Kidney epithelial cell (primary cell): ENCODE results near the gene COX19. TPM values are rescaled to one million over a fixed set of nuclear protein-coding genes. Genes with fewer than 3 reads are reported as not detected.

Experiments used
- DNase-seq: peaks from one replicate; pipeline ENCODE4 v3.0.0-alpha.2; 2010; ENCODE audit warnings: low read depth
- H3K27me3 ChIP-seq: 2 replicates; pipeline ENCODE4 v1.6.0; 2011; ENCODE audit warnings: low read length; ENCODE audit not compliant: control insufficient read depth, insufficient read depth
- H3K36me3 ChIP-seq: 2 replicates; pipeline ENCODE4 v1.5.1; 2011; ENCODE audit warnings: low read length; ENCODE audit not compliant: control insufficient read depth, insufficient read depth
- H3K4me3 ChIP-seq: 2 replicates; pipeline ENCODE4 v1.5.1; 2011; ENCODE audit warnings: low read depth, mild to moderate bottlenecking, control low read depth, low read length
- total RNA-seq: library from RNA; depleted of rRNA; stranded (reverse); fragments of >200 nt; gene quantifications from 2 replicates; pipeline ENCODE4 v1.2.3, GENCODE V29; 2015
- TF ChIP-seq, protein P1 (sequence below): IDR thresholded peaks from 2 replicates; pipeline ENCODE4 v1.5.1; 2011; ENCODE audit warnings: mild to moderate bottlenecking, moderate library complexity, low read length, control low read depth, inconsistent platforms; ENCODE audit not compliant: insufficient read depth, poor library complexity, severe bottlenecking

The COX19 gene
- total RNA-seq, 1 donor from 2014 or later = 15.5 TPM

- no peak for DNase-seq
- no peak overlapping the region for H3K4me3 ChIP-seq
- TF ChIP-seq, protein P1, sequence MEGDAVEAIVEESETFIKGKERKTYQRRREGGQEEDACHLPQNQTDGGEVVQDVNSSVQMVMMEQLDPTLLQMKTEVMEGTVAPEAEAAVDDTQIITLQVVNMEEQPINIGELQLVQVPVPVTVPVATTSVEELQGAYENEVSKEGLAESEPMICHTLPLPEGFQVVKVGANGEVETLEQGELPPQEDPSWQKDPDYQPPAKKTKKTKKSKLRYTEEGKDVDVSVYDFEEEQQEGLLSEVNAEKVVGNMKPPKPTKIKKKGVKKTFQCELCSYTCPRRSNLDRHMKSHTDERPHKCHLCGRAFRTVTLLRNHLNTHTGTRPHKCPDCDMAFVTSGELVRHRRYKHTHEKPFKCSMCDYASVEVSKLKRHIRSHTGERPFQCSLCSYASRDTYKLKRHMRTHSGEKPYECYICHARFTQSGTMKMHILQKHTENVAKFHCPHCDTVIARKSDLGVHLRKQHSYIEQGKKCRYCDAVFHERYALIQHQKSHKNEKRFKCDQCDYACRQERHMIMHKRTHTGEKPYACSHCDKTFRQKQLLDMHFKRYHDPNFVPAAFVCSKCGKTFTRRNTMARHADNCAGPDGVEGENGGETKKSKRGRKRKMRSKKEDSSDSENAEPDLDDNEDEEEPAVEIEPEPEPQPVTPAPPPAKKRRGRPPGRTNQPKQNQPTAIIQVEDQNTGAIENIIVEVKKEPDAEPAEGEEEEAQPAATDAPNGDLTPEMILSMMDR = no peak
- no peaks in the 10 kb centered on the region for H3K36me3 ChIP-seq
- H3K27me3 ChIP-seq = peaks cover 3% of the 10 kb centered on the region
Measured at GRCh38 chr7:935874-936385, 39.4 kb downstream of the COX19 start.

DNA sequence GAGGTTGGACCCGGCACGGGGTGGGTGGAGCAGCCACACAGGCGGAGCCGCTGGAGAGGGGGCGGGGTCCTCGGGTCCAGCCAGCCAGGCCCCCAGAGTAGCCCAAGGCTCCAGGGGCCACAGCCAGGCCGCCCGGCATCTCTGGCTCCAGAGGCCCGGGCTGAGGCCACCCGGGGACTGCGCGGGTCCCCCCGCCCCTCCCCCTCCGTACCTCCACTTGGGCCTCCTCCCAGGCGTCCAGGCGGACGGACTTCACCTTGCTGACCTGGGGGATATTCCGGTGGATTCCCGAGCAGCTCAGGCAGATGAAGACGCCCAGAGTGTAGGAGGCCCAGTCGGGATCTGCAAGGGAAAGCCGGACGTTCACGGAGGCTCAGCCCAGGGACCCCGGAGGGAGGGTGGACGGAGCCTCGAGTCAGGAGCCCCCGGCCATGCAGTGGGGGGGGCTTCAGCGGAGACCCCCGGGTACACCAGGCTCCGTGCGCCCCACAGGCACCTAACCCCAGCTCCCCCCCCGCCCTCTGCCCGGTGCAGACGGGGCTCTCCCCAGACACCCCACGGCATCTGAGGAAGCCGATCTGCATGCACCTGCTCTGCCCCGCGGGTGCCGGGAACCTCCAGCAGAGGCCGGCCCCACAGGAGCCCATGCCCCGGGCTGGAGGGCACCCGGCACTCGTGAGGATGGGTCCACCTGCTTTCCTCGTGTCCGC is 40.0 kb downstream of the COX19 start:
- H3K4me3 ChIP-seq = no peak overlapping the region
- H3K27me3 ChIP-seq = peaks cover 3% of the 10 kb centered on the region
- DNase-seq = no peak
- no peaks in the 10 kb centered on the region for H3K36me3 ChIP-seq
- TF ChIP-seq, protein P1 = no peak

GRCh38 chr7:934469-935163 is 40.7 kb downstream of the COX19 start:
- TF ChIP-seq, protein P1 = no peak
- no peak for DNase-seq
- no peak overlapping the region for H3K4me3 ChIP-seq
- H3K27me3 ChIP-seq = no peaks in the 10 kb centered on the region
- H3K36me3 ChIP-seq = no peaks in the 10 kb centered on the region

- no peak for DNase-seq
- TF ChIP-seq, protein P1 = no peak
- no peak overlapping the region for H3K4me3 ChIP-seq
Measured at GRCh38 chr7:932651-932975, 42.7 kb downstream of the COX19 start.

DNA sequence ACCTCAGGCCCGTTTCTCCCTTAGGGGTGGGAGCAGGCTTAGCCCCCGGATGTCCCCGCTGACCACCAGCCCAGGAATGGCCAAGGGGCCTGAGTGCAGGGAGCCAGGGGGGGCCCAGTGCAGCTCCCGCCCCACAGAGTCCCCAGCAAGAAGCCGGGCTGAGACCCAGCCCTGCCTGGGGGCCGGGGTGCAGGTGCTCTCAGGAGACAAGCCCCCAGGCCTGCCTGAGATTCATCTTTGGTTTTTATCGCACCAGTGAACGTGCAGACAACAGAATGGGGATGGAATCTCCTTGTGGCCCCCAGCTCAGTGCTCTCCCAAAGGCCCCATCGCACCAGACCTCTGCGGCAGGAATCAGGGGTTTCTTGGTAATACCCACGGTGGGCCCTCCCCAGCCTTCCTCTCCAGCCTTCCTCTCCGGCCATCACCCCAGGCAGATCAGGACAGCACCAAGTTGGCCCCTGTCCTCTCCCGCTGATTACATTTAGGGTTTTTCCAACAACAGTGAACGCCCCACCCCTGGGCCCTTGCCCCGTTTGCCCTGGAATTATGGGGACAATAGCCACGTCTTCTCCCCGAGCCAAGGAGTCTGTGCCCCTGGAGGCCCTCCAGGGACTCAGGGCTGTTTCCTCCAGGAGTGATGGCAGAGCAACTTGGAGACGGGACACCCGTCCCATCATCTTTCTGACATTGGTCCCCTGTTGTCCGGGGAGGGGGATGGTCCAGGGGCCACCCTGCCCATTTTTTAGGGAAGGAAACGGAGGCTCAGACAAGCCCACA is 43.3 kb downstream of the COX19 start:
- TF ChIP-seq, protein P1 = no peak
- no peak for DNase-seq
- Histone ChIP-seq H3K4me3 (no peak overlapping the region), H3K27me3 (no peaks in the 10 kb centered on the region), H3K36me3 (no peaks in the 10 kb centered on the region)

More at GRCh38 chr7:932651-932975, 42.7 kb downstream of the COX19 start:
- no peaks in the 10 kb centered on the region for H3K27me3 ChIP-seq
- no peaks in the 10 kb centered on the region for H3K36me3 ChIP-seq
